Mucosa of rectum (tissue), 2 donors: ENCODE measurements around the gene CYP4A22.
"Not testable (repeated sequence)": the region's sequence is repeated elsewhere in the genome, so short reads cannot be mapped to it uniquely, and the experiment has no call there.

Experiments used
- H3K27ac ChIP-seq, 2 donors: one replicate each; pipeline ENCODE4 v1.7.0; 2013; ENCODE audit warnings: inconsistent platforms in 2 of 2, low read depth in 2 of 2, low read length in 2 of 2
- H3K27me3 ChIP-seq, 2 donors: one replicate each; pipeline ENCODE4 v1.7.0; 2013; ENCODE audit warnings: low read length in 2 of 2; ENCODE audit not compliant: control insufficient read depth in 2 of 2, insufficient read depth in 2 of 2
- H3K36me3 ChIP-seq, 2 donors: one replicate each; pipeline ENCODE4 v1.7.0; 2013; ENCODE audit warnings: low read length in 2 of 2; ENCODE audit not compliant: control insufficient read depth in 2 of 2, insufficient read depth in 2 of 2
- H3K4me1 ChIP-seq, 2 donors: one replicate each; pipeline ENCODE4 v1.7.0; 2013; ENCODE audit warnings: low read length in 2 of 2, mild to moderate bottlenecking in 1 of 2; ENCODE audit not compliant: control insufficient read depth in 2 of 2, insufficient read depth in 2 of 2
- H3K4me3 ChIP-seq, 2 donors: one replicate each; pipeline ENCODE4 v1.7.0; 2013; ENCODE audit warnings: low read length in 2 of 2
- H3K9ac ChIP-seq, 2 donors: one replicate each; pipeline ENCODE4 v1.7.0; 2013; ENCODE audit warnings: low read length in 2 of 2, low read depth in 1 of 2, mild to moderate bottlenecking in 1 of 2
- H3K9me3 ChIP-seq, 2 donors: one replicate each; pipeline ENCODE4 v1.7.0; 2013; ENCODE audit warnings: low read length in 2 of 2; ENCODE audit not compliant: control insufficient read depth in 2 of 2
- donor health status: healthy.
- donor health status: Normal muscosa, but diverticular disease.

Gene CYP4A22

DNA sequence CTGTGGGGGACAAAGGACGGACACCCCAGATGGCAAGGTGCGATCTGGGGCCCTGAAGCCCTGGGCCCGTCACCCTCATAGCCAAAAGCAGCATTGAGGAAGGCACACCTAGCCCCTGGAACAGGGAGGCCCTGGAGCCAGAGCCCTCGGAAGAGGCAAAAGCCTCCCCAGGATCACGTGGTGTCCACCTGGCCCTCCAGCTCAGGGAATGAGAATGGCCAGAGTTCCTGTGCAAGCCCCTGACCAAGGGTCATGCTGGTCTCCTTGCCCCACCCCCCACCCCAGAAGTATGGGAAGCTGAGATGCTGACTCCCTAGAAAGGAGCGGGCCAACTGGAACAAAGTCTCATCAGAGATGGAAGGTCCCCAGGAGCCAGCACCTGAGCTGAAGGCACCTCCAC is 53.6 kb downstream of the CYP4A22 start:
- no peaks in the 10 kb centered on the region for H3K9me3 ChIP-seq
- H3K4me1 ChIP-seq, result peaks cover 45 to 50% of the 10 kb centered on the region in 2 donors
- no peak overlapping the region for H3K4me3 ChIP-seq
- peak overlapping the region in 1 of 2 donors; percentile 77 for H3K9ac ChIP-seq
- no peaks in the 10 kb centered on the region for H3K36me3 ChIP-seq
- peak overlapping the region; percentile 85 to 87 for H3K27ac ChIP-seq
- no peaks in the 10 kb centered on the region for H3K27me3 ChIP-seq

DNA sequence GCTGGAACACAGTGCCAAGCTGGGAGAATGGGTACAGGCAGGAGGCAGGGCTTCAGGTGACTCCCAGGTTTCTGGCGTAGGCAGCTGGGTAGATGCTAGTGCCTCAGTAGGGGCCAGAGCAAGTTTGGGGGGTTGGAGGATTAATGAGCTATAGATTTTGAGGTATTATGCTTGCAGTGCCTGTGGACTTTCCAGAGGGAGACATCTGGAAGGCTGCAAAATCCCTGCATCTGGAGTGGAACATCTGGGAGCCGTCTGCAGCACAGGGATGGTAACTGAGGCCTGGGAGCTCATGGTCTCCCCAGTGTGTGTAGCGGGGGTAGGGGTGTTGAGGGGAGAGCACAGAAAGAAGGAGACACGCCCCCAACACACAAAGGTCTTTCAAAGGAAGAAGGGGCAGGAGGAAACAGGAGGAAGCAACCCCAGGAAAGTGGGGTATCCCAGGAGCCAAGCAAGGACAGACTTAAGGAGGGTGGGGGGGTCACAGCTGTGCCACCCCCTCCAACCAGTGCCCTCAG is 54.8 kb downstream of the CYP4A22 start:
- H3K4me3 ChIP-seq, result peak overlapping the region in 1 of 2 donors; percentile 30

DNA sequence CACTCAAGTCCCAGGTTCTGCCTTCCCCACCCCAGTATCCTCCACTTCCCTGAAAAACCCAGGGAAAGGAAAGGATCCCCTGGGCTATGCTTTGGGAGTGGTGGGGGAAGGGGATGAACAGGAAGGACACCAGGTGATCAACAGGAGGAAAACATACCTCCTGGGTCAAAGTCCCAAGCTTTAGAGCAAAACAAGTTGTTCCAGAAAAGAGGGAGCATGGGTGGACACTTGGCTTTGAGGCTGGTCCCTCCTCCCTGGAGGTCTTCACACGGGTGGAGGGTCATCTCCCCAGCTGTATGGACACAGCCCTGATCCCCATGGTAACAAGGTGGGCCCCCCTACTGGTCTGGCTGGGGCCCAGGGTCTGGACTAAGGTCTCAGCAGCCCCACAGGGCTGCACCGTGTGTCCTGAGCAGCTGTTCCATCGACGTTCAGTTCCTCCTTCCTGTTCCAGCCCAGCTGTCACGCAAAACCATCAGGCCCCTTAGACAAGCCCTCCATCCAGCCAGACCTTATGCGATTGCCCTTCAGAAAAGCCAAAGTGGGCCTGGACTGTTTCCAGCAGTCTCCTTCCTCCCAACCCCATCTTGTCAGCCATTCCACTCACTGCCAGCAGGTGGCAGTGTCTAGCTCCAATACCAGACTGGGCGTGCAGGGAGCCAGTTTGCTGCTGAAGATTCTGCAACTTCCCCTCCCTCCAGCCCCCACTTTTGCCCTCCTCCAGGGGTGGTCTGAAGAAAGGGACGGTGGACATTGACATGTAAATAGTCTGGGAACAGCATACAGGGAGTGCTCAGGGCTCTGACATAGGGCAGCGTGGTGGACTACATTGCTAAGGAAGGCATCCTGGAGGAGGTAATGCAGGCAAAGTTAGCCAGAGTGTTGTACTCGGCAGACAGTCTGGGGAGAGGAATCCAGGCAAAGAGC is 55.5 kb downstream of the CYP4A22 start:
- no peaks in the 10 kb centered on the region for H3K9me3 ChIP-seq
- peak overlapping the region; percentile 30 to 61 for H3K4me3 ChIP-seq
- peak overlapping the region; percentile 85 to 87 for H3K27ac ChIP-seq
- H3K36me3 ChIP-seq, result no peaks in the 10 kb centered on the region
- peak overlapping the region in 1 of 2 donors; percentile 36 for H3K9ac ChIP-seq
- H3K27me3 ChIP-seq, result peaks cover 0 to 3% of the 10 kb centered on the region in 2 donors
- H3K4me1 ChIP-seq, result peaks cover 45% of the 10 kb centered on the region in 2 donors

More for the DNA sequence above, 54.8 kb downstream of the CYP4A22 start:
- H3K27ac ChIP-seq, result peak overlapping the region; percentile 85 to 87
- peaks cover 45 to 50% of the 10 kb centered on the region in 2 donors for H3K4me1 ChIP-seq
- peak overlapping the region in 1 of 2 donors; percentile 36 for H3K9ac ChIP-seq
- no peaks in the 10 kb centered on the region for H3K9me3 ChIP-seq
- peaks cover 0 to 3% of the 10 kb centered on the region in 2 donors for H3K27me3 ChIP-seq
- H3K36me3 ChIP-seq, result no peaks in the 10 kb centered on the region

DNA sequence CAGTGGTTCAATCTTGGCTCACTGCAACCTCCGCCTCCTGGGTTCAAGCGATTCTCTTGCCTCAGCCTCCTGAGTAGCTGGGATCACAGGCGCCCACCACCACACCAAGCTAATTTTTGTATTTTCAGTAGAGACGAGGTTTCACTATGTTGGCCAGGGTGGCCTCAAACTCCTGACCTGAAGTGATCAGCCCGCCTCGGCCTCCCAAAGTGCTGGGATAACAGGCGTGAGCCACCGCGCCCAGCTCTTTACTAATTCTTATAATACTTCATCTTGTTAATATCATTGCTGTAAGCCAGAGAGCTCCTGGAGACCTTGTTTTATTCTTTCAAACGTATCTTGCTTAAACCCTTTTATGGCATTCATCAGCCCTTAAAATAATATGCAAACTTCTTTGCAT is 56.3 kb downstream of the CYP4A22 start:
- not testable (repeated sequence) for H3K4me3 ChIP-seq, H3K27me3 ChIP-seq

DNA sequence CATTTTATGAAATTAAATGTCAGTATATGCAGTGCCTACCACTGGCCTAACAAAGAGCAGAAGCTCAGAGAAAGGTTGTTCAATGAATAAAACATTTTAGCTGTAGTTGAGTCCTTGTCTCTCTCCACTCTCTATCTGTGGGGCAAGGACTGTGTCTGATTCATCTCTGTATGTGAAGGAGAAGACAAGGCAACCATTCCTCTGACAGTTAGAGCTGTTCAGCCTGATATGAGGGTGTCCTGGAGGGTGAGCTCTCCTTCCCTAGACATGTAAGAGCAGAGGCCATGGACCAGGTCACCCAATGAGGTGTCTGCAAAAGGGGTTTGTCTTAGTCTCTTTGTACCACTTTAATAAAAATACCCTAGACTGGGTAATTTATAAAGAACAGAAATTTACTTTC is 57.1 kb downstream of the CYP4A22 start:
- Histone ChIP-seq H3K4me1 (peaks cover 35 to 36% of the 10 kb centered on the region in 2 donors), H3K27me3 (peaks cover 0 to 5% of the 10 kb centered on the region in 2 donors), H3K9ac (no peak overlapping the region), H3K27ac (no peak overlapping the region), H3K36me3 (no peaks in the 10 kb centered on the region), H3K9me3 (no peaks in the 10 kb centered on the region), H3K4me3 (no peak overlapping the region)

More for the DNA sequence above, 56.3 kb downstream of the CYP4A22 start:
- not testable (repeated sequence) for H3K9ac ChIP-seq, H3K27ac ChIP-seq, H3K36me3 ChIP-seq, H3K9me3 ChIP-seq
- H3K4me1 ChIP-seq, result peaks cover 40 to 43% of the 10 kb centered on the region in 2 donors

DNA sequence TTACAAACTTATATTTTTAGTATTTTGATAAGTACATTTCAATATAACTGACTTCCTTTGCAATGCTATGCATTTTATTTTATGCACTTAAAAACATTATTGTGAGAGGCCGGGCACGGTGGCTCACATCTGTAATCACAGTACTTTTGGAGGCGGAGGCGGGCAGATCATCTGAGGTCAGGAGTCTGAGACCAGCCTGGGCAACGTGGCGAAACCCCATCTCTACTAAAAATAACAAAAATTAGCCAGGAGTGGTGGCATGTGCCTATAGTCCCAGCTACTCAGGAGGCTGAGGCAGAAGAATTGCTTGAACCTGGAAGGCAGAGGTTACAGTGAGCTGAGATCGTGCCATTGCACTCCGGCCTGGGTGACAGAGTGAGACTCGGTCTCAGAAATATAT is 58.7 kb downstream of the CYP4A22 start:
- H3K9me3 ChIP-seq, H3K4me3 ChIP-seq, H3K27me3 ChIP-seq, H3K27ac ChIP-seq, H3K36me3 ChIP-seq, H3K9ac ChIP-seq: not testable (repeated sequence)
- H3K4me1 ChIP-seq, result peaks cover 19 to 21% of the 10 kb centered on the region in 2 donors

DNA sequence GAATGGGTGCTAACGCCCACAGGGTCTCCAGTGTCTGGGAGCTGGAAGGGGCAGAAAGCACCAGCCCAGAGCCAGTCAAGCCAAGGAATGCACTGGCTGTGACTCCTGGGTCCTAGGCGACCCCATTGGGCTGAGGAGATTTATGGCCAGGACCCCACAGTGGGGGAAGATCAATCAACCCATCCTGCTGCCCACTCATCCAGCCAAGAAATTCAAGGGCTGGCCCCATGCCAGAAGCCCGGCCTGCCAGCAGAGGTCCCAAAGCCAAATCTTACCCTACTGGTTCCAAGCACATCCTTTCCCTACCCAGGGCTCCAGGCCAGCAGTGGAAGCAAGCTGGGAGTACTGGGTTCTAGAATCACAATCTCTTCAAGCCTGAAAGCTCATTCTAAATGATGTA is 59.4 kb downstream of the CYP4A22 start:
- H3K4me3 ChIP-seq, result no peak overlapping the region
- no peaks in the 10 kb centered on the region for H3K9me3 ChIP-seq
- H3K36me3 ChIP-seq, result no peaks in the 10 kb centered on the region
- no peak overlapping the region for H3K9ac ChIP-seq
- H3K27me3 ChIP-seq, result peaks cover 0 to 12% of the 10 kb centered on the region in 2 donors
- no peak overlapping the region for H3K27ac ChIP-seq
- peaks cover 16% of the 10 kb centered on the region in 2 donors for H3K4me1 ChIP-seq

DNA sequence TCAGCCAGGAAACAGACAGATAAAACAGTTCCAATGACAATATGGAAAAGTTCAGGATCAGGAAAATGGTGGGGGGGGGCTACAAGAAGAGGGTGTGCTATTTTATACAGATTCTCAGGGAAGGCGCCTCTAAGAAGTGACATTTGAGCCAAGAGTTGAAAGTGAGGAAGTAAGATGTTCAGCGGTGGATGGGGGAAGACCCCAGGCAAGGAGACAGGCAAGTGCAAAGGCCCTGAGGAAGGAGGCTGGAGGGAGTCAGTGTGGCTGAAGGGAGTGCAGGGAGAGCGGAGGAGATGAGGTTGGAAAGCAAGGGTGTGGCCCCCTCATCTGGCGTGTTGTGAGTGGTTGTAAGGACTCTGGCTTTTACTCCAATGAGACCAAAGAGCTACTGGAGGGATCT is 61.0 kb downstream of the CYP4A22 start:
- Histone ChIP-seq H3K9ac (no peak overlapping the region), H3K27me3 (peaks cover 0 to 12% of the 10 kb centered on the region in 2 donors), H3K9me3 (no peaks in the 10 kb centered on the region), H3K27ac (no peak overlapping the region), H3K4me3 (no peak overlapping the region), H3K4me1 (peaks cover under 1% of the 10 kb centered on the region in 2 donors), H3K36me3 (no peaks in the 10 kb centered on the region)
